Lower leg skin (tissue), 4 donors: ENCODE measurements around the gene UBE2G1. TPM values are rescaled to one million over a fixed set of nuclear protein-coding genes. Genes with fewer than 3 reads are reported as not detected.

Source experiments
- DNase-seq, 2 donors: peaks; one replicate each; pipeline ENCODE4 v3.0.0-alpha.2; 2019; ENCODE audit warnings: low spot score in 2 of 2
- H3K4me3 ChIP-seq: fragments of 200-600 bp; sonication (generic); 2 replicates; pipeline ENCODE4 v1.5.1; 2017; ENCODE audit warnings: mild to moderate bottlenecking, low read depth; ENCODE audit not compliant: poor library complexity, severe bottlenecking
- POLR2A ChIP-seq, 2 donors: fragments of 450-650 bp; IDR thresholded peaks; one replicate each; pipeline ENCODE4 v1.6.1; 2016 to 2017; ENCODE audit warnings: antibody characterized with exemption in 2 of 2, mild to moderate bottlenecking in 1 of 2, moderate library complexity in 1 of 2
- WGBS, 2 donors: methylation state at CpG; one replicate each; pipeline ENCODE4 v1.1.5; 2018; 5-methylcytosine and 5-hydroxymethylcytosine counted together
- intact Hi-C: fragments of 100-400 bp; cut with DNase I; formaldehyde crosslinking; loops from one replicate; pipeline ENCODE4 v1.15.0; 2023; ENCODE audit warnings: low total_unique reads
- total RNA-seq, 4 donors: library from RNA; depleted of rRNA; stranded (reverse); fragments of >200 nt; gene quantifications; one replicate each; pipeline ENCODE4 v1.1.0, GENCODE V29; 2016
- TF ChIP-seq, protein P1 (sequence below), 3 donors: fragments of 450-650 bp; IDR thresholded peaks; one replicate each; pipeline ENCODE4 v1.5.1; 2016; ENCODE audit warnings: antibody characterized with exemption in 3 of 3, mild to moderate bottlenecking in 3 of 3, moderate library complexity in 2 of 3

Gene UBE2G1
- total RNA-seq, 4 donors from 2014 or later: 72.3 to 84.3 (median 78.5) TPM

DNA sequence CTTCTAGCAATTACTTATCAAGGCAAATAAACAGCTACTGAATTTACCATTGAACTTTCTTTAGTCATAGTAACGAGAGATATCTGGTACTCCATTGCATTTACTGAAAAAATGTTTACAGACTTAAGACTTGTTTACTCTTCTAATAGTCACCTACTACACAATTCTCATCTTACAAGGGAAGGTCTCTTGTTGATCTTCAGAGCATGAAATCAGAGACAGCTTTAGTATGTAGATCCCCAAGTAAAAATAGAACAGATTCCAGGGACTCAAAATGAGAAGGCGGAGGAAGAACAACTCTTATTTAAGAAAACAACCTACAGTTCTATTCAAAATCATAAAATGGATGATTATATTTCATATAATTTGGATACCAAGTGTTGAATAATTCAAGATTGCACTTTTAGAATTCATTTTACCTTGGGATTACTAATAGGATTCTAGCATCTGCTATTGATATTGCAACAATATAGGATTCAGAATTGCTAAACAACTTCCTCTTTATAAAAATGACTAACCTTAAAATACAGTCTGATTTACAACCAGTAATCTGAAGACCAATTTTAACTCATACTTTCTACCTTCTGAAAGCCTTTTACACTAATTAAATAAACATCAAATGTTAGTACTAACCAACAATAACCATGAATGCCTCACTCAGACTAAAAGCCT, 20.8 kb downstream of the UBE2G1 start:
- no peak overlapping the region for H3K4me3 ChIP-seq
- TF ChIP-seq POLR2A (IDR thresholded peaks at IDR 0.05): no peak
- TF ChIP-seq, protein P1, sequence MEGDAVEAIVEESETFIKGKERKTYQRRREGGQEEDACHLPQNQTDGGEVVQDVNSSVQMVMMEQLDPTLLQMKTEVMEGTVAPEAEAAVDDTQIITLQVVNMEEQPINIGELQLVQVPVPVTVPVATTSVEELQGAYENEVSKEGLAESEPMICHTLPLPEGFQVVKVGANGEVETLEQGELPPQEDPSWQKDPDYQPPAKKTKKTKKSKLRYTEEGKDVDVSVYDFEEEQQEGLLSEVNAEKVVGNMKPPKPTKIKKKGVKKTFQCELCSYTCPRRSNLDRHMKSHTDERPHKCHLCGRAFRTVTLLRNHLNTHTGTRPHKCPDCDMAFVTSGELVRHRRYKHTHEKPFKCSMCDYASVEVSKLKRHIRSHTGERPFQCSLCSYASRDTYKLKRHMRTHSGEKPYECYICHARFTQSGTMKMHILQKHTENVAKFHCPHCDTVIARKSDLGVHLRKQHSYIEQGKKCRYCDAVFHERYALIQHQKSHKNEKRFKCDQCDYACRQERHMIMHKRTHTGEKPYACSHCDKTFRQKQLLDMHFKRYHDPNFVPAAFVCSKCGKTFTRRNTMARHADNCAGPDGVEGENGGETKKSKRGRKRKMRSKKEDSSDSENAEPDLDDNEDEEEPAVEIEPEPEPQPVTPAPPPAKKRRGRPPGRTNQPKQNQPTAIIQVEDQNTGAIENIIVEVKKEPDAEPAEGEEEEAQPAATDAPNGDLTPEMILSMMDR (IDR thresholded peaks at IDR 0.05): no peak
- intact Hi-C loops: no loop called here
- WGBS, 2 donors: 87 to 90% methylated on average over 2 of the region's 2 CpGs
- no peak for DNase-seq

DNA sequence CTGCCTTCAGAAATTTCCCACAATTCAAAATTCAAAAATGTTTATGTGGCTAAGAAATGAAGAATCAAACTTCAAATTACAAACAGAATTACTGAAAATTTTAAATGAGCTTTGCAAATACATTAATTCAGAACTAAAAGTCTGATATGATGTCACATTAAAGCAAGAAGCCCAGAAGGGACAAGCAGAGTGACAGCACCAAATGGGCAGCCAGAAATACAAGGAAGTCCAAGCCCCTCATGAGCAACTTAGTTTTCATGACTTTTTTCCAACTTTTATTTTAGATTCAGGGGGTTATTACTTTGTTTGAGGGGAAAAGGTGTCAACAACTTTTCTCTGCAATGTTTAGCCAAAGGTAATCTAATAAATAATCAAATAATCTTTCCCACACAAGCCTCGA, 21.5 kb downstream of the UBE2G1 start:
- DNase-seq: no peak
- 68 to 75% methylated on average over 1 of the region's 1 CpG for WGBS, 2 donors
- intact Hi-C loops: no loop called here
- TF ChIP-seq POLR2A (IDR thresholded peaks at IDR 0.05): no peak
- TF ChIP-seq, protein P1 (IDR thresholded peaks at IDR 0.05): no peak
- H3K4me3 ChIP-seq: no peak overlapping the region

DNA sequence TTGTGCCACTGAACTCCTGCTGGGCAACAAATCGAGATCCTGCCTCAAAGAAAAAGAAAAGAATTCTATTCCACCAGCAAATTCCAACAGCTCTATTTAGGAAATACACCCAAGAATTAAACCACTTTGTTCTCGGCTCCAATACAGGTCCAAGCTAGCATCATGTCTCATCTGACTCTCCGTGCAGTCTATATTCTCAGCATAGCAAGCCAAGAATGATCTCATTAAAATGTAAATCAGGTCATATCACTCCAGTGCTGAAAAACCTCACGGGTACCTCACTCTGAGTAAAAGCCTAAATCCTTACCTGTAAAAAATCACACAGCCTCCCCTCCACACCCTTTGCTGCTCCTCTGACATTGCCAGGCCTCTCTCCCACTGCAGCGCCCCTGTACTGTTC, 23.9 kb downstream of the UBE2G1 start:
- intact Hi-C loops: no loop called here
- TF ChIP-seq, protein P1 (IDR thresholded peaks at IDR 0.05): no peak
- no peak for TF ChIP-seq POLR2A (IDR thresholded peaks at IDR 0.05)
- no peak for DNase-seq
- 57 to 67% methylated on average over 5 of the region's 5 CpGs for WGBS, 2 donors
- no peak overlapping the region for H3K4me3 ChIP-seq

DNA sequence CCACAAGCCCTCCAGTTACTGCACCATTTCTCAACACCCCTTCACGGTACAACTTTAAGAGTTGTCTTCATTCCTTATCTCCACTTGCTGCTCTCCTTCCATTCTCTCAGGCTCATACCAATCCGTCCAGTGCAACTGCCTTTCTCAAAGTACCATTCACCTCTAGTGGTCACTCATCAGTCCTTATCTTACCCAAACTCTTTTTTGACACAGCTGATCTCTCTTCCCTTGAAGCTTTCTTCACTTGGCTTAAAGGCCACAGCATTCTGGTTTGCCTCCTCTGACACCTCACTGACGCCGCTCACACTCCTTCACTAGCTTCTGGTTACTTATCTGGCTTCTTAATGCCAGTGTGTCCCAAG, 24.9 kb downstream of the UBE2G1 start:
- TF ChIP-seq POLR2A (IDR thresholded peaks at IDR 0.05): no peak
- TF ChIP-seq, protein P1 (IDR thresholded peaks at IDR 0.05): no peak
- intact Hi-C loops: no loop called here
- 81 to 82% methylated on average over 4 of the region's 4 CpGs for WGBS, 2 donors

GRCh38 chr17:4340914-4341615, 25.4 kb downstream of the UBE2G1 start:
- intact Hi-C loops: no loop called here
- H3K4me3 ChIP-seq: no peak overlapping the region
- no peak for DNase-seq
- WGBS, 2 donors: 43 to 57% methylated on average over 5 of the region's 5 CpGs
- TF ChIP-seq POLR2A (IDR thresholded peaks at IDR 0.05): no peak
- TF ChIP-seq, protein P1 (IDR thresholded peaks at IDR 0.05): no peak

More for the DNA sequence above, 24.9 kb downstream of the UBE2G1 start:
- no peak overlapping the region for H3K4me3 ChIP-seq
- DNase-seq: no peak
